HG02642 (cell line): ENCODE results near the gene USH2A.

Source experiments
- ATAC-seq: cut with Tn5 transposase; IDR thresholded peaks from one replicate; pipeline ENCODE4 v1.9.1; 2021; ENCODE audit warnings: mild to moderate bottlenecking; ENCODE audit not compliant: unreplicated experiment, poor library complexity

USH2A gene, protein sequence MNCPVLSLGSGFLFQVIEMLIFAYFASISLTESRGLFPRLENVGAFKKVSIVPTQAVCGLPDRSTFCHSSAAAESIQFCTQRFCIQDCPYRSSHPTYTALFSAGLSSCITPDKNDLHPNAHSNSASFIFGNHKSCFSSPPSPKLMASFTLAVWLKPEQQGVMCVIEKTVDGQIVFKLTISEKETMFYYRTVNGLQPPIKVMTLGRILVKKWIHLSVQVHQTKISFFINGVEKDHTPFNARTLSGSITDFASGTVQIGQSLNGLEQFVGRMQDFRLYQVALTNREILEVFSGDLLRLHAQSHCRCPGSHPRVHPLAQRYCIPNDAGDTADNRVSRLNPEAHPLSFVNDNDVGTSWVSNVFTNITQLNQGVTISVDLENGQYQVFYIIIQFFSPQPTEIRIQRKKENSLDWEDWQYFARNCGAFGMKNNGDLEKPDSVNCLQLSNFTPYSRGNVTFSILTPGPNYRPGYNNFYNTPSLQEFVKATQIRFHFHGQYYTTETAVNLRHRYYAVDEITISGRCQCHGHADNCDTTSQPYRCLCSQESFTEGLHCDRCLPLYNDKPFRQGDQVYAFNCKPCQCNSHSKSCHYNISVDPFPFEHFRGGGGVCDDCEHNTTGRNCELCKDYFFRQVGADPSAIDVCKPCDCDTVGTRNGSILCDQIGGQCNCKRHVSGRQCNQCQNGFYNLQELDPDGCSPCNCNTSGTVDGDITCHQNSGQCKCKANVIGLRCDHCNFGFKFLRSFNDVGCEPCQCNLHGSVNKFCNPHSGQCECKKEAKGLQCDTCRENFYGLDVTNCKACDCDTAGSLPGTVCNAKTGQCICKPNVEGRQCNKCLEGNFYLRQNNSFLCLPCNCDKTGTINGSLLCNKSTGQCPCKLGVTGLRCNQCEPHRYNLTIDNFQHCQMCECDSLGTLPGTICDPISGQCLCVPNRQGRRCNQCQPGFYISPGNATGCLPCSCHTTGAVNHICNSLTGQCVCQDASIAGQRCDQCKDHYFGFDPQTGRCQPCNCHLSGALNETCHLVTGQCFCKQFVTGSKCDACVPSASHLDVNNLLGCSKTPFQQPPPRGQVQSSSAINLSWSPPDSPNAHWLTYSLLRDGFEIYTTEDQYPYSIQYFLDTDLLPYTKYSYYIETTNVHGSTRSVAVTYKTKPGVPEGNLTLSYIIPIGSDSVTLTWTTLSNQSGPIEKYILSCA (N-terminal part only)

DNA sequence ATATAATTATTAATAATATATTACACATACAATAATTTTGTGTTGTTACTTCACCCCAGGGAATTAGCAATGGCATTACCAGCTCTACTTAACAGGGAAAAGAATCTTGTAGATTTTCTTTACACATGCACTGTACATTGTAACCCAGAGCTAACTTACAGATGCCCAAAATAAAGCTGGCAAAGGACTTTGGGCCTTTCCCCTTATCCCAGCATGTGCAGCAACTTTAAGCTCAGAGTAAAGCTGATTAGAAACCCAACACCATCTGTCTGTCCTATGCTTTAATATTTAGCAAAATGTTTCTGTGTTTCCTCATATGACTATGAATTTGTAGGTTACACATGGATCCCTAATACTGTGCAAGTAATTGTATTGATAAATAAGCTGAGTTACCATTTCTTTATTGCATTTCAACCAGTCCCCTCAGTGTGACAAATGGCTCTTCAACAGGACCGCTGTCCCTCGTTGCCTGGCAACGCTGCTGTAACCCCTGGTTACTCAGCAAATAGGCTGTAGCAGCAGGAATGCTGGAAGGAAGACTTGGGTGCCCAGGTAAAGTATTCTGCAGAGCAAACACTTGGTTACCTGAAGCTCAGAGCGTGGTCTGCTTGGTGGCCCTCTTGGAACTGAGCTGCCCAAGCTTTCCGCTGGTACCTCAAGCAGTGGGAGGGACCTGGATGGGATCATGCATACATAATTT is at the start of gene USH2A:
Gene USH2A (minus strand): TSS at position 628 of the 700 bp plus-strand sequence. CDS start 1,112 bp downstream, outside the sequence.
- ATAC-seq, result no peak

DNA sequence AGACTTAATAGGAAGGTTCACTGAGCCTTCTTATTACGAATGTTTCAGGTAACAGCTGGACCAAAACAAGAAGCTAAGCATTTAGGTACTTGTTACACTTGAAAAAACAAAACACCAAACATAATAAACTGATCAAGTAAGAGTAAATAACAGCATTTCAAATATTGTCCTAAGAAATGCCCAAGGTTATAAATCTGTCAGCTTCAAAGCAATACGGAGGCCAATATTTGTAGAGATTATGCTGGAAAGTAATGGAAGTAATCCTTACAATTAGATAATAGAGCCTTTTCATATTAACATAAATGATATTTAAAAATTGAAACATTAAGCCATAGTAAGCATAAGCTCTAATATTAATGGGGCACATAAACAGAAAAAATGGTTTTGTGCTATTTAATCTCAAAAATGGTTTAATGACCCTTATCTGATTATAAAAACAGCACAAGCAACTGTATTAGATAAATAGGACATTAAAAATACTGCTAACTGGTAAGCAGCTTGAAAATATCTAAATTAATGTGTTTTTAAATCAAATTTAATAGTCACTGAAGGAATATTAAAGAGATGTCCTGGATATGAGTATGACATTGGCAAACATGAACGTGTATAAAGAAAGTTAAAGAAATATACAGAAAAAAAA is 43.0 kb upstream of the USH2A start:
- ATAC-seq, result no peak

DNA sequence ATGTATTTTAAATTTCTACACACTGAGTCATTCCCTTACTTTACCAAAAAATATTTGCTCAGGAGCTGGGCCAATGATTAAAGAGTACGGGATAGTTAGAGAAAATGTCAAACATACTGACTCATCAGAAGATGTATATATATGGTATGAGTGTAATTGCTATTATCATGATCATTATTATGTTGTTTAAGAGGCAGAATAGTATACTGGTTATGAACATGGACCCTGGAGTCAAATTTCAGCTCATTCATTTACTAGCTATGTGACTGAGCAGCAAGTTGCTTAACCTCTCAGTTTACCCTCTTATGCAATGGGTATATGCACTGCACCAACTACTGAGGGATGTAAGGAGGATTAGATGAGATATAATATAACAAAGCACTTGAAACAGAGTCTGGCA is 41.2 kb upstream of the USH2A start:
- no peak for ATAC-seq

DNA sequence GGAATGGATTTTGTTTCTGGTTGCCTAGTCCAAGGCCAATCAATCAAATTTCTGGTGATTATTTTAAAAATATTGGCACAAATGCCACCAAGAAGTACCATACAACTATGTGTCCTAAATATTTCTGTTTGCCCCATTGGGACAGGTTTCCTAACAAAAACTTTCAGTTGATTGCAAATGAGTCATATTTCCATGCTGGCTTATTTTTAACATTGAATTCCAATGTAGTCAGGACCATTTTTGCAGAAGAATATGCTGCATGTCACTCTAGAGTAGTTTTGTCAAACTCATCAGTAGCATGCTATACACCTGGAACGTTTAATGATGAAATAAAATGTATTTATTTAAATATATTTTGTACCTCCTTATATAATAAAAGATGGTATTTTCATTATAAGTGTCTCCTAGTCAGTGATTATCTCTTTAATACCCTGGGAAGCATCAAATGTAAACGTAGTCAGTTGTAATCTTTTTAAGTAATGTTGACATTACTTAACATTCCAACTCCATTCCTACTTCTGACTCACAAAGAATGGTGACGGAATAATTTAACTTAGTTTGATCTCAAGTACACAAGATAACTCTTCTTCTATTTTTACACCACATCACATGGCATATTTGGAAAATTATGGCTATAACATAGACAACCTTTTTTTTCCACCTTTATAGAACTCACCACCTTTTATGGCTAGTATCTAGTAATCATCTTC is 39.0 kb upstream of the USH2A start:
- no peak for ATAC-seq

DNA sequence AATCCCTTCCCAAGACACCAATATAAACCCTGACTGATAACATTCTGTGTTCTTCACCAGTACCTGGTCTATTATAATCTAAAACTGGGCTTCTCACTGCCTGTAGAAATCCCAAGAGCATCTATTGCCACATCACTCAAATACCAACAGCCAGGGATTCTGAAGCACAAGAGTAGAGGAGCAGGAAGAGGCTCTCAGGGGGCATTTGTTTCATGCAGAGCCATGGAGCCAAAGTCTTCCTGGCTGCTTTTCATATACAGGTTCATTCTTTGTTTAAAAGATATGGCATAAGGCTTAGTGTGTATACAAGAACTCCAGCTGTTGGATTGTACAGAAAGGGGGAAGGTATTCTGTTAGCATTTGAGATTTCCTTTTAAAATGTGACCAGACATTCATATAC is 38.2 kb upstream of the USH2A start:
- ATAC-seq, result no peak

DNA sequence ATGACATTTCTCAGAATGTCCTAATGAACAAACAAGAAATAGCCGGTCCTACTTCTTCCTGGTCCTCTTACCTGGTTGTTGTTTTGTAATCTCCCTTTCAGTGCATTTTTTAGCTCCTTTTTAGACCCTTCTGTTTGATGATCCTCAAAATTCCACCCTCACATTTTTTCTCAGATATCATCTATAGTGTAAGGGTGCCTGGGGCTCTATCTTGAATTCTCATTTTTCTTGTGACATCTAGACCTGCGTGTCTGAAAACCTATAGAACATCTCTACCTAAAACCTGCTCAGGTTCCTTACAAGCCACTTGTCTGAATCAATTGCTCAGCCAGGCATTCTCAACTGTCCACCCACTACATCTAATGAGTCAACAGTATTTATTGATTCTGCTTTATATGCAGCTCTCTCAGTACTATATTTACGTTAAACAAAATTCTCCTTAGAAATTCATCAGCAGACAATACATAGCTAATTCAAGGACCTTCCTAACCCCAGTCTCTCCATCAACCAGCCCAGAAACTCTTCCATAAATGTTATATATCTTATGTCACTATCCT is 36.5 kb upstream of the USH2A start:
- ATAC-seq, result no peak

DNA sequence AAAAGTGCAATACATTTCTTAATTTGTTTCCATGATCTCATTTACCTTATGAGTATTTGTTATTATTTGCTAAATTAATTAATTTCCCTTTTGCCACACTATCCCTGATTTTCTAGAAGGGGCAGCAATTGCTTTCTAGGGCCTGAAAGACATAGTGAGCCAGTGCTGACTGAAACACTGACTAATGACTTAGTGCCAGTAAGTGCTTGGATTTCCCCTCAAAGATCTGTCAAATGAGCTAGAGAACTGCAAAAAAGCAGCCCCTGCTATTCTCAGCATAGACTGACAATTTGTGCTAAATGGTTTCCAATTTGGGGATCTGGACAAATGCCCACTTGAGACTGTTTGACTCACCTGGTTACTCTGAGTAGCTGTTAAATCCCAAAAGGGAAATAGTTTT is 35.6 kb upstream of the USH2A start:
- ATAC-seq, result no peak

DNA sequence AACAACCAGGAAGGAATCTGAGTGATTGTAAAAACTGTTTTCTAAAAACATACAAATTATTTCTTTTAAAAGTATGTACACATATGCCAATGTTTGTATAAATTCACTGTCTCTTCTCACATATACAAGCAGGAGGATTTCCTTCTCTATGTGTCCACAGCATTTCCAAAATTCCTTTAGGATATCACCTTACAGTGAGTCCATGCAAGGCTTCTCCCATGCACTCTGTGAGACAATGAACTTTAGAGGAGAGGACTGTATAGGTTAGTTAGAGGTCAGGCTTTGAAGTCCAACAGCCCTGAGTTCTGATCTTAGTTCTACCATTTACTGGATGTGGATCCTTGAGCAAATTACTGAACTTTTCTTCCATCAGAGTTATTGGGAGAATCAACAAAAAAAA is 34.1 kb upstream of the USH2A start:
- no peak for ATAC-seq

DNA sequence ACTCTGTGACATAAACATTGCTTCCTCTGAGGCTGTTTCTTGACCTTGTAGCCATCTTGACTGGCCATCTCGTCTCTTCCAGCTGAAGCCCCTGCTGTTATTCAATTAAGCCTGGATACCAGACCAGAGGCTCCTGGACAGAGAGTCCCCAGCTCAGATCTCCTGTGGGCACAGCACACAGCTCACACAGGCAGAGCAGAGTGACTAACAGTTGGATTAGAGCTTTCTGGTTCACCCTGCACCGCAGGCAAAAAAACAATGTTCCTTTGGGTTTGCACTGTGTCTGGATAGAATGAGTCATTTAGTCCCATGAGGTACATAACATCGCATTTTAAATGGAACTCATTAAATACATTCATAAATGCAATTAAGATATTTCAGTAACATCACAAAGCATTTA is 33.4 kb upstream of the USH2A start:
- ATAC-seq, result no peak

DNA sequence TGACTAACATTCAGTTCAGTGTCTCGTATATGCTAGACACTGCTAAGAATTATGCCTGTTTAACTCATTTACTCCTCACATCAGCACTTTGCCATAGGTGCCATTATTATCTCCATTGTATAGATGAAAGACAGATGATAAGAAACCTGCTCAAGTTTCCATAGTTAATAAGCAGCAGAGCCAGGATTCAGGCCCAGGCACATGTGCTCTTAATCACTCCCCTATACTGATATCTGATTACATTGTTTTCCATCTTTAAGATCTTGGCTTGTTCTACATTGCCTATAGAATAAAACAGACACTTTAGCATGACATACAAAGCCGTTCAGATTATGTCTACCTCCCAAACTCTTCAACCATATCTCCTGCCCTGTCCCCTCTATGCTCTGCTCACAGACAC is 30.5 kb upstream of the USH2A start:
- ATAC-seq, result no peak

DNA sequence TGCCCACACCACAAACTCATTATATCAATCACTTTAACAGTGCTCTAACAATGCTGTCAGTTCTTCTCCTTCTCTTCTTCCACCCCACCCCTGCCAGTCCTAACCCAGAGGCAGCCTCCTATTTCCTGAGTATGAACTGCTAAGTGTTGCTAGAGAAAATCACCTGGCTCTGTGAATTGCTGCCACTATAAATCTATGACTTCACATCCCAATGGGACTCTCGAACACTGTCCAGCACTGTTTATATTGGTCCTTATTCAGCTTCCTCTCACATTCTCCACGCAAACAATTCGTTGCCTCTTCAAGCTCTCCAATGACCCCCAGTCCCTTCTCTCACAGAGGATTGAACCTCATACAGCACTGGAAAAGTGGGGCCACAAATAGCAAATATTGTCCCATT is 27.0 kb upstream of the USH2A start:
- ATAC-seq, result no peak

DNA sequence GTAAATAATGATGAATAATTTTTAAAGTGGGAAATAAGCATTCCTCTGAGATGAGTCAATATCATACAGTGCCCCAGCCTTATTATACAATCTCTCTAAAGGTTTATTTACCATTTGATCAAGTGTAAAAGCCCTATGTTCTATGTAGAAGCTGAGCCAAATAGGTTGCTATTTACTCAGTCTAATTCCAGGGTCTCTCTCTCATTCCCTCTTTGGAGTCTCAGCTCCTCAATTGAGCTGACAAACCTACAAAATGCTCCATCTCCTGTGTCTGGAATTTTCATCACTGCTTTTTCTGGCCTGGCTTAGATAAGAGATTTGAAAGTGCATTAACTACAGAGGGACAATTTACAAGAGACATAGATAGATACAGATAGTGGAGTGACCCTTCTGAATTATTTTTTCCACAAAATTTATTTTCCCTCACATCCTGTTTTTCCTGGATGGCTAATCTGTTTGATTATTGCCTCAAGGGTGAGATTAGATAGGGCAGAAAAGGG is 24.8 kb upstream of the USH2A start:
- ATAC-seq, result no peak

DNA sequence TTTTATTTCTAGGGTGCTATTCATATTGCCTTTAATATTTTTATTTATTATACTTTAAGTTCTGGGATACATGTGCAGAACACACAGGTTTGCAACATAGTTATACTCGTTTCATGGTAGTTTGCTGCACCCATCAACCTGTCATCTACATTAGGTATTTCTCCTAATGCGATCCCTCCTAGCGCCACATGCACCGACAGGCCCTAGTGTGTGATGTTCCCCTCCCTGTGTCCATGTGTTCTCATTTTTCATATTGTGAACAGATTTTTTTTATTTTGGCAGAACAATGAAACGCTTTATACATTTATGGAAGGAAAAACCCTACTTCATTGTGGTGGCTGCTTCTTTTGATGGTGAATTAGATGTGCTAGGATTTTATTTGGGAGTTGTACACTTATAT is 14.4 kb upstream of the USH2A start:
- ATAC-seq, result no peak

DNA sequence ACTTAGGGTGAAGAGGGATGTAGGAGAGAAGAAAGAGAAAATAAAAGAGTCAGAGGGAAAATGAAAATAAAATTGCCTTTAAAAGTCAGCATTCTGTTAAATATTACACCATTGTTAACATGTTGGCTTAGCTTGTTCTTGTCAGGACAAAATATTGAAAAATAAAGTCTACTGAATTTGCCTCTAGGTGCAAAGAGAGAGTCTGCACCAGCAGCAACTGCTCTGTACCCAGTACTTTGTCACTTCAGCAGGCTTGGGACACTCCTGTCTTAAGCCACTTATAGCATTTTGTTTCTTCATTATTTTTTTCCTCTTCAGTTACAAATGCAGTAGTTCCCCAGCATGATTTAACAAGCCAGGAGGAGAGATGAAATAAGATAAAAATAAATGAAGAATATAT is 11.0 kb upstream of the USH2A start:
- no peak for ATAC-seq

DNA sequence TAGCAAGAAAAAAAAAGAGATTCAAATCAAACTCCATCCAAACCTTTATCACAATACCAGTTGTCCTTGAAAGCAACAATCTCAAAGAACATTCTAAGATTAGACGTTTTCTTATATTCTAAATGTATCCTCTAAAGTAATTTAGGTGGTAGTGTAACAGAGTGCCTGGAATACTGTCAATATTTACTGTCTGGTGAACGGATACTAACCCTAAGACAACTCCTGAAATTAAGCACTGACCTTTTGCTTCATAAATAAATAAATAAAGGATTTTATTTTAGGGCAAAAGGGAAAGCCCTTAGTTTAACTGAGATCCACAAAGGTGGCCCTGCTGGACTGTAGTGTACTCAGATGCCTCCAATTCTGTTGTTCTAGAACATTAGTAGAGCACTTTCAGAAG is 9.9 kb upstream of the USH2A start:
- no peak for ATAC-seq

DNA sequence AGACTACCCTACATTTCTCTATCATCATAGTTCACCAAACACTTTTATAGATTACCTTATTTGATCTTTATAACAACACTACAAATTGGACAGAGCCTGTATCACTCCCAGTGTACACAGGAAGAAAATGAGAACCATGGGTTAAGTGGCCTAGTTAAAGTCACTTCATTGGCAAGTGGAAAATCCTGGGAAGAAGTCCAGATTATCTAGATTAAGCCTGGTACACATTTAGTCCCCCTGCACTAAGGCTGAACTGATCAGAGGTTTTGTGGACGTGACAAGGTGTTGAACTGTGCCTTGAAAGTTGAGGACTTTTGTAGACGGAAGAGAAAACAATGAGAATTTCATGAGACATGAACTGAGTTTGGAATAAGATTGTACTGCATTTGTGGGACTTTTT is 7.5 kb upstream of the USH2A start:
- ATAC-seq, result no peak

DNA sequence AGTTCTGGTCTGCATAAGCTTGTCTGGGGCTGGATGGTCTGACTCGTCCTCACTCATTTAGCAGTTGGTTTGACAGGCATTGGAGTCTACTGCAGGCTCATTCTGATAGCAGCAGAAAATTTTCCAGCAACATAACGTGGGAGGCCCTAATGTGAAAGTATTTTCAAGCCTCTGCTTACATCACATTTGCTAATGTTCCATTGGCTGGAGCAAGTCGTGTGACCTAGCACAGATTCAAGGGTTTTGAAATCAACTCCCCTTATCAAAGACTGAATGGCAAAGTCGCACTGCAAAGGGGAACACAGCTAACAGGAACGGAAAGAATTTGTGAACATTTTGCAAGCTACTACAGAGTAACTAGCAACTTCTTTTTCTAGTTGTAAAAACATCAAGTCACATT is 2.3 kb upstream of the USH2A start:
- no peak for ATAC-seq

DNA sequence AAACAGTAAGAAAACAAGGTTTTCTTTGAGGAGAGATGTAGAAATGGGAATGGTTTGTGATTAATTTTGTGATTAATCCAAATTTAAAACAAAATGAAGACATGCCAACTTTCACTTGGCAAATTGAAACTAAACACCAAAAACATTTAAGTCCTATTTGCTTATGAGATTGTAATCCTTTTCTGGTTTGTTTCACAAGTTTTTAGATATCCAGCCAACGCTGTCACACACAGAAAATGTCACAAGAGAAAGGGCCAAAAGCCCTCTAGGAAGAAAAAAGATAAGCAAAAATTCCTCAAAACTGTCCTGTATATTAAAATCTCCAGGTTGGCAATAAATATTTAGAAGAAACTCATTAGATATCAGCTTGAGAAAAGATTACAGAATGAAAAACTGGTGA is 2.5 kb downstream of the USH2A start:
- ATAC-seq, result no peak

DNA sequence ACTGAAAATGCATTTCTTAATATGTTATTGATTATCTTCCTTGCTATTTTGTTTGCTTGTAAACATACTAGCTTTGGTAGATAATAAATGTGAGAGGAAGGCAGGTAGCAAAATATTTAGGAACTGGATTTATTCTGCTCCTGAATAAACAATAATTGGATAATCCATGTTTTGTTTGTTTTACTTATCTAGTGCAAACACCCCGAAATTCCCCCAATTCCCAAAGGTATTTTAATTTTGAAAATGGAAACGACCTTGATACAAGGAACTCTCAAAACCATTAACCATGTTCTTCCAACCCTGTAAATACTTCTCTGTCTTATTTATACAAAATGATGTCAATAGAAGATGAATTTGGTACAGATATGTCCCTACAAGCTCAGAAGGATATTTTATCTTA is 3.0 kb downstream of the USH2A start:
- no peak for ATAC-seq
